HepG2 (cell line): Measurements from ENCODE around the gene ETV6. TPM values are rescaled to one million over a fixed set of nuclear protein-coding genes. Genes with fewer than 3 reads are reported as not detected.

Experiments used
- ATAC-seq: fragments of 200-7000 bp; cut with Tn5 transposase; 3 replicates; pipeline ENCODE4 v1.9.1; 2020; ENCODE audit warnings: mild to moderate bottlenecking, moderate library complexity
- BruUV-seq: library from RNA; stranded (reverse); fragments of 400-500 nt; replicated peaks from 2 replicates; lab custom pipeline; 2021; lab: Mats Ljungman, UMichigan
- CTCF ChIA-PET: fragments of 300-600 bp; formaldehyde crosslinking; extraction: SDS; loops from one replicate; lab custom pipeline; 2021; ENCODE audit warnings: low total read pairs, inconsistent platforms, low intra/inter-chr PET ratio; lab: Yijun Ruan, JAX
- POLR2A ChIA-PET: fragments of 350-600 bp; sonication (Branson Sonifier 250); formaldehyde crosslinking; loops from one replicate; lab custom pipeline; 2020; ENCODE audit warnings: antibody characterized with exemption, inconsistent platforms; lab: Yijun Ruan, JAX
- DNase-seq: peaks from one replicate; pipeline ENCODE4 v3.0.0-alpha.2; 2015; ENCODE audit warnings: low spot score
- FAIRE-seq: peaks from 3 replicates; lab custom pipeline; 2011; peaks lifted over from hg19 to GRCh38; lab: Jason Lieb, UNC
- H2AFZ ChIP-seq: one replicate; pipeline ENCODE4 v1.6.1; 2011; ENCODE audit warnings: low read length, inconsistent platforms
- H3K27ac ChIP-seq: fragments of 300-600 bp; 3 replicates; pipeline ENCODE4 v1.8.0; 2011; ENCODE audit warnings: mixed run types, mild to moderate bottlenecking, mixed read lengths, low read length, inconsistent platforms; ENCODE audit not compliant: insufficient read depth; ENCODE audit errors: extremely low read length
- H3K27me3 ChIP-seq, 2 experiments: fragments of 200-600 bp in 1 of 2; 2 replicates in 1 of 2; 3 replicates in 1 of 2; pipeline versions ENCODE4 v1.6.0 to v1.8.0; 2011; ENCODE audit warnings: low read length in 2 of 2, mild to moderate bottlenecking in 2 of 2, moderate library complexity in 2 of 2, inconsistent platforms in 1 of 2; ENCODE audit not compliant: insufficient read depth in 2 of 2, control insufficient read depth in 1 of 2
- H3K36me3 ChIP-seq, 2 experiments: fragments of 200-600 bp in 1 of 2; replicated peaks in 1 of 2; 2 replicates in 1 of 2; 3 replicates in 1 of 2; pipeline versions ENCODE4 v1.5.1 to v1.8.0; 2011; ENCODE audit warnings: low read length in 2 of 2, inconsistent platforms in 1 of 2; ENCODE audit not compliant: insufficient read depth in 2 of 2, control insufficient read depth in 1 of 2
- H3K4me1 ChIP-seq: 2 replicates; pipeline ENCODE4 v1.5.1; 2012; ENCODE audit warnings: low read length, inconsistent platforms; ENCODE audit not compliant: insufficient read depth
- H3K4me2 ChIP-seq: 2 replicates; pipeline ENCODE4 v1.6.0; 2011; ENCODE audit warnings: low read depth, low read length, inconsistent platforms
- H3K4me3 ChIP-seq, 3 experiments: fragments of 200-600 bp in 1 of 3; sonication (generic), shearing (Covaris generic) in 1 of 3; replicated peaks in 1 of 3; 2 replicates each; pipeline ENCODE4 v1.5.1; 2011 to 2016; ENCODE audit warnings: low read length in 3 of 3, inconsistent platforms in 2 of 3, low read depth in 2 of 3, mild to moderate bottlenecking in 2 of 3, control low read depth in 1 of 3, mixed read lengths in 1 of 3; ENCODE audit not compliant: insufficient read depth in 1 of 3
- H3K79me2 ChIP-seq: one replicate; pipeline ENCODE4 v1.6.1; 2011; ENCODE audit warnings: low read length, inconsistent platforms; ENCODE audit not compliant: insufficient read depth
- H3K9ac ChIP-seq: 2 replicates; pipeline ENCODE4 v1.6.0; 2011; ENCODE audit warnings: mild to moderate bottlenecking, low read depth, low read length, inconsistent platforms; ENCODE audit not compliant: insufficient read depth
- H3K9me3 ChIP-seq: 2 replicates; pipeline ENCODE4 v1.5.1; 2012; ENCODE audit warnings: mild to moderate bottlenecking, low read length
- H4K20me1 ChIP-seq: 2 replicates; pipeline ENCODE4 v1.6.0; 2011; ENCODE audit warnings: inconsistent platforms, mild to moderate bottlenecking, low read length, moderate library complexity; ENCODE audit not compliant: insufficient read depth
- ATAD3A ChIP-seq: sonication (generic); formaldehyde crosslinking; IDR thresholded peaks from 2 replicates; pipeline ENCODE4 v1.4.0; 2020; ENCODE audit warnings: missing genetic modification reagents
- GRHL1 ChIP-seq: sonication (generic); formaldehyde crosslinking; conservative IDR thresholded peaks from 2 replicates; pipeline ENCODE4 v1.8.0; 2022; ENCODE audit warnings: missing genetic modification reagents
- HDAC6 ChIP-seq: fragments of 200-600 bp; sonication (generic); IDR thresholded peaks from 2 replicates; pipeline ENCODE4 v1.7.0; 2017; ENCODE audit warnings: mild to moderate bottlenecking, antibody characterized with exemption, low read length, low read depth
- KAT2B ChIP-seq: fragments of 150-350 bp; IDR thresholded peaks from 2 replicates; pipeline ENCODE4 v1.6.1; 2014; ENCODE audit warnings: low read depth, low read length, borderline replicate concordance
- ZNF407 ChIP-seq: sonication (generic); formaldehyde crosslinking; IDR thresholded peaks from one replicate; pipeline ENCODE4 v1.5.1; 2020; ENCODE audit warnings: mild to moderate bottlenecking, missing genetic modification reagents; ENCODE audit errors: not compliant biosample characterization
- WGBS: methylation state at CpG from one replicate; pipeline ENCODE4 v1.1.6; 2017; ENCODE audit warnings: low lambda C conversion rate; 5-methylcytosine and 5-hydroxymethylcytosine counted together
- in situ Hi-C: cut with HindIII; loops from 2 replicates; pipeline ENCODE4 v1.10.0; 2017; ENCODE audit warnings: low pct_unique_long_range_greater_than_20kb; ENCODE audit not compliant: extremely low pct_ligation_motif_present
- intact Hi-C: fragments of 100-400 bp; cut with micrococcal nuclease; formaldehyde crosslinking; loops from one replicate; pipeline ENCODE4 v1.10.0; 2022; ENCODE audit not compliant: unreplicated experiment
- polyA plus RNA-seq, 8 experiments: library from polyadenylated mRNA; depleted of rRNA in 3 of 8; stranded (reverse) in 7 of 8; unstranded in 1 of 8; fragments of >200 nt; fragmentation: Illumina TruSeq in 4 of 8; extraction: Trizol in 4 of 8; gene quantifications; 2 replicates each; pipeline versions ENCODE4 v1.2.1 to v1.2.3, GENCODE V29; 2011 to 2016; ENCODE audit warnings: low read depth in 4 of 8, missing spikeins in 1 of 8, mixed read lengths in 1 of 8; ENCODE audit not compliant: insufficient read depth in 1 of 8
- total RNA-seq, 5 experiments: library from RNA; depleted of rRNA; stranded (reverse); fragments of >200 nt; fragmentation: Illumina TruSeq; extraction: Trizol; gene quantifications; 2 replicates each; pipeline ENCODE4 v1.2.3, GENCODE V29; 2016; ENCODE audit warnings: low read depth in 1 of 5

Gene ETV6
- total and polyA plus RNA-seq, 2 of the 13 experiments (the other 11 are each of a cell fraction or from before 2014, with no cell fraction given) = 2.2 to 3.0 TPM

GRCh38 chr12:11709513-11709912, 60.0 kb downstream of the ETV6 start:
- CTCF ChIA-PET = no interaction called here
- H3K27me3 ChIP-seq = no peaks in the 10 kb centered on the region
- 97% methylated on average over 4 of the region's 4 CpGs for WGBS
- H3K4me2 ChIP-seq = no peak overlapping the region
- in situ Hi-C loops = no loop called here
- TF ChIP-seq GRHL1 (CRISPR knock-in tag) = no peak
- no peak for TF ChIP-seq HDAC6
- TF ChIP-seq KAT2B = no peak
- TF ChIP-seq ZNF407 (CRISPR knock-in tag) = no peak
- TF ChIP-seq ATAD3A (CRISPR knock-in tag) = no peak
- TF ChIP-seq, all 625 proteins: peak for 0
- no peaks in the 10 kb centered on the region for H3K36me3 ChIP-seq
- H3K79me2 ChIP-seq = no peaks in the 10 kb centered on the region
- no peak overlapping the region for H2AFZ ChIP-seq
- no peak for ATAC-seq
- peaks cover 61% of the 10 kb centered on the region for H3K4me1 ChIP-seq
- intact Hi-C loops = loop anchor here (10.0 kb wide), 1 partner anchor 55 kb away; no protein-coding TSS in a partner anchor
- no TSS peak for BruUV-seq
- H3K27ac ChIP-seq = no peak overlapping the region
- H4K20me1 ChIP-seq = no peaks in the 10 kb centered on the region
- H3K9me3 ChIP-seq = no peaks in the 10 kb centered on the region
- DNase-seq = no peak
- no peak overlapping the region for H3K4me3 ChIP-seq
- POLR2A ChIA-PET = no interaction called here
- H3K9ac ChIP-seq = no peak overlapping the region
- FAIRE-seq = no peak
